ENCODE data around the gene MAP3K5.

Gene MAP3K5

DNA sequence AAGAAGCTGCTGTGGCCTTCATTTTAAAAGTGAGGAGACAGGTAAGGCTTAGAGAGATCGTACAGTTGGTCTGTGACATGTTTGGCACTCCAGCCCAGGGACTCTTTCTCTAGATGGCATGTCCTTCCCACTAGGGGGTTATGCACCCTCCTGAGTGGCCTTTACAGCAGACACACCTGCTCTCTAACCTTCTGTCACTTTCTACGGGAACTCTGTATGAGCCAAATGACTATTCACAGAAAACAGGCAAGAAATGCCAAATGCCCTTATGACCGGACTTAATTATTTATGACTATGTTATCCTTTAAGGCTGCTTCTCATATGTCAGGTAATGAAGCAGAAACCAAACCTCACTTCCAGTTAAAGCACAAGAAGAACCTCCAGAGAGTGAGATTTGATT, 91.2 kb downstream of the MAP3K5 start:
- TF ChIP-seq TAF1 (IDR thresholded peaks at IDR 0.05; ENCODE audit: borderline replicate concordance, insufficient read depth, low read length) (no peak), SIN3A (IDR thresholded peaks at IDR 0.05; ENCODE audit: borderline replicate concordance, insufficient read depth, low read length) (no peak), FOXP2 (optimal IDR thresholded peaks at IDR 0.05; ENCODE audit: borderline replicate concordance, extremely low read depth, extremely low read length, insufficient read depth) (no peak), POLR2AphosphoS5 (IDR thresholded peaks at IDR 0.05; ENCODE audit: low read depth, low read length) (no peak)
- TF ChIP-seq, protein P1, sequence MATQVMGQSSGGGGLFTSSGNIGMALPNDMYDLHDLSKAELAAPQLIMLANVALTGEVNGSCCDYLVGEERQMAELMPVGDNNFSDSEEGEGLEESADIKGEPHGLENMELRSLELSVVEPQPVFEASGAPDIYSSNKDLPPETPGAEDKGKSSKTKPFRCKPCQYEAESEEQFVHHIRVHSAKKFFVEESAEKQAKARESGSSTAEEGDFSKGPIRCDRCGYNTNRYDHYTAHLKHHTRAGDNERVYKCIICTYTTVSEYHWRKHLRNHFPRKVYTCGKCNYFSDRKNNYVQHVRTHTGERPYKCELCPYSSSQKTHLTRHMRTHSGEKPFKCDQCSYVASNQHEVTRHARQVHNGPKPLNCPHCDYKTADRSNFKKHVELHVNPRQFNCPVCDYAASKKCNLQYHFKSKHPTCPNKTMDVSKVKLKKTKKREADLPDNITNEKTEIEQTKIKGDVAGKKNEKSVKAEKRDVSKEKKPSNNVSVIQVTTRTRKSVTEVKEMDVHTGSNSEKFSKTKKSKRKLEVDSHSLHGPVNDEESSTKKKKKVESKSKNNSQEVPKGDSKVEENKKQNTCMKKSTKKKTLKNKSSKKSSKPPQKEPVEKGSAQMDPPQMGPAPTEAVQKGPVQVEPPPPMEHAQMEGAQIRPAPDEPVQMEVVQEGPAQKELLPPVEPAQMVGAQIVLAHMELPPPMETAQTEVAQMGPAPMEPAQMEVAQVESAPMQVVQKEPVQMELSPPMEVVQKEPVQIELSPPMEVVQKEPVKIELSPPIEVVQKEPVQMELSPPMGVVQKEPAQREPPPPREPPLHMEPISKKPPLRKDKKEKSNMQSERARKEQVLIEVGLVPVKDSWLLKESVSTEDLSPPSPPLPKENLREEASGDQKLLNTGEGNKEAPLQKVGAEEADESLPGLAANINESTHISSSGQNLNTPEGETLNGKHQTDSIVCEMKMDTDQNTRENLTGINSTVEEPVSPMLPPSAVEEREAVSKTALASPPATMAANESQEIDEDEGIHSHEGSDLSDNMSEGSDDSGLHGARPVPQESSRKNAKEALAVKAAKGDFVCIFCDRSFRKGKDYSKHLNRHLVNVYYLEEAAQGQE (IDR thresholded peaks at IDR 0.05; ENCODE audit: insufficient read depth in 1 of 2, low read depth in 2 of 2, low read length in 2 of 2): no peak

DNA sequence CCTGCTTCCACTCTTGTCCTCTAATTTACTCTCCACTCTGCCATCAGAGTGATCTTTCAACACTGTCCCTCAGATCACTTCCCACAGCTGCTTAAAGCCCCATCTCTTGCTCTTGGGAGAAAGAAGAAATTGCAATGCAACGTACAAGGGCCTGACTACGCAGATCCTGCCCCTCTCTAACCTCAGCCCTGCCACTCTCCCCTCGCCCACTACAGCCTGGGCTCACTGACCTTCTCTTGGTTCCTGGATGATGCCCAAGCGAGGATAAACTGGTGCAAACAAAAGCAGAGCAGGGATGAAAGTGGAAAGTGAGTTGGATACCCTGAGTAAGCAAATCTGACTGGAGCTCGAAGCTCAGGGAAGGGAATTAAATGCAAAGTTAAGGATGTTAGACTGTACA, 92.9 kb downstream of the MAP3K5 start:
- TF ChIP-seq TAF1 (IDR thresholded peaks at IDR 0.05; ENCODE audit: borderline replicate concordance, insufficient read depth, low read length): no peak
- TF ChIP-seq POLR2AphosphoS5 (IDR thresholded peaks at IDR 0.05; ENCODE audit: low read depth, low read length): no peak
- no peak for TF ChIP-seq SIN3A (IDR thresholded peaks at IDR 0.05; ENCODE audit: borderline replicate concordance, insufficient read depth, low read length)
- TF ChIP-seq FOXP2 (optimal IDR thresholded peaks at IDR 0.05; ENCODE audit: borderline replicate concordance, extremely low read depth, extremely low read length, insufficient read depth): no peak
- TF ChIP-seq, protein P1 (IDR thresholded peaks at IDR 0.05; ENCODE audit: insufficient read depth in 1 of 2, low read depth in 2 of 2, low read length in 2 of 2): no peak

DNA sequence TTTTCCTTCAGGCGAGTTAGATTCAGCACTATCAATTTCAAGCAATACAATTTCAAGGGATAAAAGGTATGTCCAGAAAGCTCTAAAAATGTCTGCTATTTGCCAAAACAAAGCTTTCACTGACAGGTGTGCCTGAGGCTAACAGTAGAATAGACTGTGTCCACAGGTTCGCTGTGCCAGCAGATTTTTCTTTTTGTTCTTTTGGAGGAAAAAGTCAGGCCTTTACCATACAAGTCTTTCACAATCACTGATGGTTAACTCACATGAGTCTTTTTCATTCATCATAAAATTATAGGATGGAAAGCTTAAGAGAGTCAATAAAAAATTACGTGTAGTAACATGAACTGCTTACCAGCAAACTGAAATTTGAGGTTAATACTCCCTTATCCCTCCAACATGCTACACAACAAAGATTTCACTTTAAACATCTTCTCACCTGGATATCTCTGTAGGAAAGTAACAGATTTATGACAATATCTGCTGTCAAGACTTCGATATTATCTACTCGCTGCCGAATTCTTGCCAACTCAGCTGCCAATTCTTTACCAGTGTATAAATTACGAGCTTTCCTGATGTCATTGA, 95.4 kb downstream of the MAP3K5 start:
- TF ChIP-seq SIN3A (IDR thresholded peaks at IDR 0.05; ENCODE audit: borderline replicate concordance, insufficient read depth, low read length) (no peak), POLR2AphosphoS5 (IDR thresholded peaks at IDR 0.05; ENCODE audit: low read depth, low read length) (no peak), TAF1 (IDR thresholded peaks at IDR 0.05; ENCODE audit: borderline replicate concordance, insufficient read depth, low read length) (no peak), FOXP2 (optimal IDR thresholded peaks at IDR 0.05; ENCODE audit: borderline replicate concordance, extremely low read depth, extremely low read length, insufficient read depth) (no peak)
- TF ChIP-seq, protein P1 (IDR thresholded peaks at IDR 0.05; ENCODE audit: insufficient read depth in 1 of 2, low read depth in 2 of 2, low read length in 2 of 2): no peak

DNA sequence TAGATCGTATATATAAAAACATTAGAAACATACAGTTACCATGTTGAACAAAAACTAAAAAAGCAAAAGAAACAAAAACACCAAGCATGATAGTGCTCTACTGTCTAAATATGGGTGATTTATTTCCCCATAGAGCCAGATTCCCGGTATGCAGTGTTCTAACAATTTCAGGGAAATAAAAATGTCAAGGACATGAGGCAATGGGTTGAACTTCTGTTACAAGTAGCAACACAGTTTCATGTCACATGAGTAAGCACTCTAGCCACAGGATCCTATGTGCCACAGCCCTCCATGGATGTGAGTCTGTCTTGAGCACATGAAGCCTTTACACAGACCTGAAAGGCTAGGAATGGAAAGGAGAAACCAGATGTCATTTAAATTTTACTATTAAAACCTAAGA, 96.0 kb downstream of the MAP3K5 start:
- TF ChIP-seq POLR2AphosphoS5 (IDR thresholded peaks at IDR 0.05; ENCODE audit: low read depth, low read length): no peak
- no peak for TF ChIP-seq FOXP2 (optimal IDR thresholded peaks at IDR 0.05; ENCODE audit: borderline replicate concordance, extremely low read depth, extremely low read length, insufficient read depth)

DNA sequence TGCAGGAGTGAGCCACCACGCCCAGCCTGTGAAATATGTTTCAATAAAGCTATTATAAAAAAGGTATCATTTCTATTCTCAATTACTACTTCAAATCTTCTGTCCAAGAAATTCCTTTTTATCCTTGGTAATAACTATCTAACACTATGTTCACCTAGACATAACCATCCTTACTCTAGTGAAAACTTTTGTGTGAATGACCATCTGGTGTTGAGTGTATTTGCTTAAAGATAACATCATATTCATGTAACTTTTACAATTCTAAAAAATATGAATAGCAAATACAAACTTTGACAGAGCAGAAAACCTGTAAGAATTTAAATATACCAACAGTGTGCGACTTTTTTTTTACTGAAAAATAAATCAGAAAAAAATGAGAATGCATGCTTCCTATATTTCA, 96.9 kb downstream of the MAP3K5 start:
- TF ChIP-seq TAF1 (IDR thresholded peaks at IDR 0.05; ENCODE audit: borderline replicate concordance, insufficient read depth, low read length): no peak
- no peak for TF ChIP-seq POLR2AphosphoS5 (IDR thresholded peaks at IDR 0.05; ENCODE audit: low read depth, low read length)
- TF ChIP-seq SIN3A (IDR thresholded peaks at IDR 0.05; ENCODE audit: borderline replicate concordance, insufficient read depth, low read length): no peak
- TF ChIP-seq, protein P1 (IDR thresholded peaks at IDR 0.05; ENCODE audit: insufficient read depth in 1 of 2, low read depth in 2 of 2, low read length in 2 of 2): no peak
- TF ChIP-seq FOXP2 (optimal IDR thresholded peaks at IDR 0.05; ENCODE audit: borderline replicate concordance, extremely low read depth, extremely low read length, insufficient read depth): no peak
